ENCODE measurements around the gene PEPD.

Gene PEPD

DNA sequence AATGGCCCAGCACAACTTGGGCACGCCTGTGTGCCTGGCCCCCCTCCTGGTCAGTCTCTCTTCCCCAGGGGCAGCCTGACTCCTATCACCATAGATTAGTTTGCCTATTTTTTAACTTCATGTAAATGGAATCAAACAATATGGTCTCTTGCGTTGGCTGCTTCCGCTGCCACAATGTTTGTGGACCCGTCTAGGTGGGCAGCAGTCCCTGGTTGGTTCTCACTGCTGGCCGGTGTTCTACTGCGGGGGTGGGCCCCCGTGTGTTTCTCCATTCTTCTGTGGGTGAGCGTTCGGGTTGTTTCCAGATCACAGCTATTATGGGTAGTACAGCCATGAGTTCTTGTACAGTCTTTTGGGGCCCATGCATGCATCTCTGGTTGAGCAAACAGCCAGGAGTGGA, 100.8 kb downstream of the PEPD start:
- no peak for DNase-seq (ENCODE audit: low read depth)

DNA sequence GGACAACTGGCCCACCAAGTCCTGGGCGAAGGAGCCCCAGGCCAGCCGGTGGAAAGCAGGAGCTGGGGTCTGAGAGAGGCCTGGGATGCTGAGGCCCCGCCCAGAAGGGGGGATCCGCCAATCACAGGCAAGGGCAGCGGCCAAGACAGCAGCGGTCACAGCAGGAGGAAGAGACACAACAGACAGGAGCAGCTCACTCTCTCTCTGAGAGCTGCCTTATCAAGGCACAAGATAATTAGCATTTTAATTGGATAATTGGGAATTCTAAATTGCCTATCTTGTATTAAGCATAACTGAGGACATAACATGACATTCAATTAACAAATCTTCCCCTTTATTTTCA, 101.8 kb downstream of the PEPD start:
- DNase-seq (ENCODE audit: low read depth): no peak

DNA sequence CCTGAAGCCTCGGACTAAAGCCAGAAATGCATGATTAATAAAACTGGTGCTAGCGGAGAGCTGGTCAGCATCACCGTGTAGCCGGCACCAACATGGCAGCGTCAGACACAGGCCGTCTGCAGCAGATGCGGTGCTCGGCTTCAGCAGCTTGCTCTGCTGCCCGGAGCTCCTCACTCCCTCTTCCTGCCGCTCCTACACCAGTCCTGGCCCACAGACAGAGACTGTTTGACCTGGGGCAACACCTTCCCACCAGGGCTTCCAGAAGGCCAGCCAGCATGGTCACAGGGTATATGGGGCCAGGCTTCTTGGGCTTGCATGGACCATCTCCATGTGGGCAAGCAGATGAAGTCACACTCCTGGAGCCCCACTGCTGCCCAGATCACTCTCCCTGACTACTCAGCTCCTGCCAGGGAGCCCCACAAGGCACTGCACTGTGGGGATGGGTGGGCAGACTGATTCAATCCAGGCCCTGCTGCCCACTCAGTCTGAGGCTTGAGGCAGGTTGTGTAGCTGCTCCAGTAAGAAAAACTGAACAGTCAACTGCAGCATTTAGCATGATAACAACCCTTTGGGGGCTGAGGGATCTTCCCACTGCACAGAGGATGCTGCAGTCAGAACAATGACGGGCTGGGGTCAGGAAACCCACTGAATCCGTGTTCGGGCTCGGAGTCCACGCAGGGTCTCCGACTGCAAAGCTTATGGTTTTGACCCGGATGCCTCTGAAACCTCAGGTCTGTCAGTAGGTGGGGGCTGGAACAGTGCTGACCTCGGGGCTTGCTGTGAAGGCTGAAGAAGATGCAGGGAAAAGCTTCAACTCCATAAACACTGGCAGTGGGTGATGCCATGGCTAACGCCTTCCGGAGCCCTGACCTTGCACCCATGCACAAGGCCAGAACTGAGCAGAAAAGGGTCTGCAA, 102.5 kb downstream of the PEPD start:
- DNase-seq (ENCODE audit: low read depth): no peak

DNA sequence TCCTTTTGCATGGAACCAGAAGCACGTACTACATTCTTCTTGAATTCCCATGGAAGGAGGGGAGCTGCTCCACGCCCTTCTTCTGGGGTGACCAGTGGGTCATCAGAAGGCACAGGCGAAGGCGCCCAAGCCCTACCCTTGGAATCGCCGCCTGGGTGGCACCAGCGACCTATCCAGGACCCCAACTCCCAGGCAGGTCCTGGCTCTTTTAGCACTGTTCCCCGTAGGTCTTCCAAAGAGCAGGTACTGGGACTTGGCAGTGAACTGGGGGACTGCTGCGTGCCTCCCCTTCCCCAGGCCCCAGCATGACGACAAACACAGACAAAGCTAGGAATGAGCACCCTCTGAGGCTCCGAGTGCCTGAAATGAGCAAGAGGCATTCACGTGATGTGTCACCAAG, 103.1 kb downstream of the PEPD start:
- DNase-seq (ENCODE audit: low read depth): no peak

DNA sequence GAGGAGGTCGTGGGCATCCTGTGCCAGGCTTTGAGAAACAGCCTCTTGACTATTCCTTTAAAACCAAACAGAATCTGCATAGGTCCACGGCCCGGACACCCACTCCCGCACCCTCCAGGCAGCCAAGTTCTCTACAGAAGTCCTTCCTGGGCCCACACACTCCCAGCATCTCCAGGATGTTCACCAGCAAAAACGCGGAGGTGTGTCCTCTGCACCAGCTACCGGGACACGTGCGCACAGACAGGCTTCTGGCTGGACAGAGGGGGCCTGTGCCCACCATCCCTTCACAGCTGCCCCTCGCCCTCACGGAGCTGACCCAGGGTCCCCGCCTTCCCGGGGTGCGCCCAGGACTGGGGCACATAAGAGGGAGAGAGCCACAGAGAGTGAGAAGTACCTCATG, 103.8 kb downstream of the PEPD start:
- no peak for DNase-seq (ENCODE audit: low read depth)

DNA sequence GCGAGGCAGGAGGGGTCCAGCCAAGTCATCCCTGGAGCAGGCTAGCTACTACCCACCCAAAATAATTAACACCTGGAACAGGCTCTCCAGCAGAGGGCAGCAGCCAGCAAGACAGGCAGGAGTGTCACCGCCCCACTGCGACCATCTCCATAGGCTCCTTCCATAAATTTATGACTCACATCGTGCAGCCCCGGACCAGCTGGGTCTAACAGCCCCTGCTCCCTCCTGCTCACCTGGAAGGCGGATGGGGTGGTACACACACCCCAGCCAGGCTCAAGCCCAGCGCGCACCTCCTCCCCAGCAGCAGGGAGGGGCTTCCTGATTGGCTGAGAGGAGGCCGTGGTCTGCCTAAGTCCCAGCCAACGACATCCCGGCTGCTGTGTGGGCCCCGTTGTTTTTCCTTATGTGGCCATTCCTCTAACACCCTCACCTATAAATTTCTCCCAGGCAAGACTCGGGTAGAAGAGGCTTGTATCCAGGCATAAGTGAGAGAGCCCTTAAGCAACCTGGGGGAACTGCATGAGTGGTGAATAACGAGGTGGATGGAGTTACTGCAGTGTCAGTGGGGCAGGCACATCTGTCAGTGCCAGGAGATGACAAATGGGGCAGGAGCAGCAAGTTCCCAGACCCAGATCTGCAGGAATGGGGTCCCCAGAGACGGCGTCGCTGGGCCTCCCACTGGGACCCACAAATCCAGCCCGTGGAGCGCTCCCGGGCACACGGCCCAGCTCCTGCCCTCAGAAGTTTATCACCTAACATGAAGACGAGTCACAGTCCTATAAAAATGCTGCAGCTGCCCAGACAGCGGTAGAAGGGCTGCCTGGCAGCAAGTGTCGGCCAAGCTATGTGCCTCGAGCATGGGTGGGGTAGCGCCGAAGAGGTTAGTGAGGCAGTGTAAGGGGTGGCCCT, 105.0 kb downstream of the PEPD start:
- peak; percentile 37 for DNase-seq (ENCODE audit: low read depth)

DNA sequence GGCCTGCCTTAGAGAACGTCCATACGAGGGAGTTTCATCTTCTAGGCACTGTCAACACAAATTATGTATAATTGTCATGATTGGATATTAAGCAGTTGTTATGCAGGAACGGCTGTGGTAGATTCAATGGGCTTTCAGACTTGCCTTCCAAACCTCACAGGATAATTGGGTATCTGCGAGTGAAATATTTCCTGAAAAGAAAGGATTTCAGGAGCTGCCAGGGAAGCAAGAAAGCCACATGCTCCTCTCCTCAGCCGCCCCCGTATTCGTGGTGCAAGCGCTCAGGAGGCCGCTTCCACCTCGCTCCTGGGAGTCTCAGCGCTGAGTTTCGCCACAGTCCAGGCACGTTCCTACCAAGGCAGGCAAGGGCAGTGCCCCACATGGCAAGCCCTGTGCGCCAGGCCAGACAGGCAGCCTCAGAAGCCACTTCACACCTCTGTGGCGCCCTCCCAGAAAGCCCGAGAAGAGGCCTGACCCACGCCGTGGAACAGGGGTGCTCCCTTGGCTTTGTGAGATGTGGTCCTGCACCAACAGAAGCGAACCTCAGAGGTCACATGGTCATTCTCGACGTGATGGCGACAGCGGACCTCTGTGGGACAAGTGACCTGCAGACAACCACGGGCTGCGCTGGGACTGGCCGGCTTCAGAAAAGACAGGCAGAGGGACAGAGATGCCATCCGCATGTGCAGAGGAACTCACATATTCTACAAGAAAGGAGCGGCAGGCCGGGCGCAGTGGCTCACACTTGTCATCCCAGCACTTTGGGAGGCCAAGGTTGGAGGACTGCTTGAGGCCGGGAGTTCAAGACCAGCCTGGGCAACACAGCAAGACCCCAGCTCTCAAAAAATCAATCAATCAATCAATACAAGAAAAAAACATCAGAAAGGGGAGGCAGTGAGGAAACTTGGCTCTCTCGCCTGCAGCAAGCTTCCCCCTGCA, 106.7 kb downstream of the PEPD start:
- no peak for DNase-seq (ENCODE audit: low read depth)

DNA sequence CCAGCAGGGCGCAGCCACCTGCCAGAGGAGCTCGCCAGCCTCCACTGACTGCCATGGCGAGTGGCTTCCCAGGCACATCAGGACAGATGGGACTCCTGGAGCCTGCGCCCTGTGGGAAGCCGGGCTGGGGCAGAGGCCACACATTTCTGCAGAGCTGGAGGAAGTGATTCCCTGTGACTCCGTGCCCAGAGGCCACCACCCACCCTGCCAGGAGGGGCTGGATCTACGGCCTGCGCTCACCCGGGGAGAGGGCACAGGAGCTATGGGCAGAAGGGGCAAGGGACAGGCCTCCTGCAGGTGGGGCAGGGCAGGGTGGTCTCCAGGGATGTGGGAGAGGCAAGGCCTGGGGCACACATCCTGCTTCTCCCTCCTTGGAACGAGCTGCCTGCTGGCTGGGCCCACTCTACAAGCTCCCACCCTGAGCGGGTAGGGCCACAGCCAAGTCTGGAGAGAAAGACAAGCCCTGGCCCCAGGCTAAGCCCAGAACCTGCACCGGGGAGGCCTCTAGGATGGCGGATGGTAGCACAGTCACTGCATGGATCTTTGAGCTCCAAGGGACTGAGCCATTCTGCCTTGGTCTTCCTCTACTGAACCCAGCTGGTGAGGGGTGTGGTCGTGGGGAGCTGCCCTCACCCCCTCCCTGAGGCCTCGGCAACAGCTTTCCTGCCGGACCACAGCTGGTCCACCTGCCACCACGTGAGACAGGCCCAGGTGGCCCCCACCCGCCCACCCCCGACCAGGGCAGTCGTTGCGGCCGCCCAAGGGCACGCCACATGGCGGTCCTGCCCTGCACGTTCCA, 107.5 kb downstream of the PEPD start:
- DNase-seq (ENCODE audit: low read depth): no peak

DNA sequence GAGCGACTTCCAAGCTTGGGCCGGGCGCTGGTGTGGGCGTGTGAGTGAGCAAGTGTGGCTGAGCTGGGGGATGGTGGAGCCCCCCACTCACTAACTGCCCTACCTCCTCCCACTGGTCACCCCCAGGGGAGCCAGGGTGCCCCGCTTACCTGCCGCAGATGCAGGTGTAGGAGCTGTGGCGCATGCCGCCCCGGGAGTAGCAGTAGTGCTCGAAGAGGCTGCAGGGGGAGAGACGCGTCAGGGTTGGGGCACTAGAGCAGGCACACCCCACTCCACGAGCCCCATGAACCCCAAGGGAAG, 108.2 kb downstream of the PEPD start:
- no peak for DNase-seq (ENCODE audit: low read depth)

DNA sequence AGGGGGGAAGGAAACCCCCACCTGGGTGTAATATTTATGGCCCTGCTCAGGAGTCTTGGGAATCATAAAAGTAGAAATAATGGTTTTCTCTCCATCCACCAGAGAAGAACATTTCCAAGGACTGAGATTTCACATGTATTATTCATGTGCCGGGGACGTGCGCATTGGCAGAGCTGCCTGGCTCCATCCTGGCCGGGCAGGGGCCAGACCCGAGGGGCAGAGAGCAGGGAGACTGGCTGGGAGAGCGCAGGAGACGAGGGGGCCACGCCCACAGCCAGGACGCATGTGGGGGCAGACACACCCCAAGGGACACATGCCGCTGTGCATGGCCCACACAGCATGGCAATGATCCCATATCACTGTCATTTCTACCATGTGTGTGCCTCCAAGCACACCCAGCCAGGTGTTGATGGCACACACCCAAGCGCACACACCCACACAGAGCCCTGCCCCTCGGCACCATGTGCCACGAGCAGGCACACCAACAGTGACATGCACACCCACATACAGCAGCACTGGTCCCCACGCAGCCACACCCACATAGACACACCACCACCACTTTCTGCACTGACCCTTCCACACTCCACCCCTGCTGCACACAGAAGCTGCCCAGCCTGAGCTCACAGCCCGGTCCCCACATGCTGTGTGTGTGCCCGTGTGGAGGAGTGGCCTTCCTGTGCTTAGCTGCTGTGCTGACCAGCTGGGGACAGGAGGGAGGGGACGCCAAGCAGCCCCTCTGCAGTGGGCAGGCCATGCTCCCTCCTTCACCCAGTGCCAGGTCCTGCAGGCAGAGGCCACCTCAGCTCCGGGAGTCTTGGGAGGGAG, 108.8 kb downstream of the PEPD start:
- DNase-seq (ENCODE audit: low read depth): no peak

DNA sequence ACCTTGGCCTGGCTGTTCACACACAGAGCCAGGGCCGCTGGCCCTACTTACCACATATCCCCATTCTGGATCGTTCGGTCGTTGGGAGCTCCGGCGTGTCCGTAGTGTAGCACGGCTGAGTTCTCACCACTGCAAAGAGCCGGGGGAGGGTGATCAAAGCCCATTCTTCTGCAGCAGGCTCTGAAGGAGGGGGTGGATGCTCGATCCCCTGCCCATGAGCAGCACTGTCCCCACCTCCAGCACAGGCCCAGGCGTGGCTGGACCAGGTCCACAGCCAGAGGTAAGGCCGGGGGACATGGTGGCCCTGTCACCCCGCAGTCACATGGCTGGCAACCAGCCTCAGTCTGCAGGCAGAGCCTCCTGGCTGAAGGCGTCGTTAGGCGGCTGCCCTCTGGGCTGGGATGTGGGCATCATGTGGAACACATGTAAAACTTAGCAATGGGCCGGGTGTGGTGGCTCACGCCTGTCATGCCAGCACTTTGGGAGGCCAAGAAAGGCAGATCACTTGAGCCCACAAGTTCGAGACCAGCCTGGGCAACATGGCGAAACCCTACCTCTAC, 109.9 kb downstream of the PEPD start:
- no peak for DNase-seq (ENCODE audit: low read depth)

DNA sequence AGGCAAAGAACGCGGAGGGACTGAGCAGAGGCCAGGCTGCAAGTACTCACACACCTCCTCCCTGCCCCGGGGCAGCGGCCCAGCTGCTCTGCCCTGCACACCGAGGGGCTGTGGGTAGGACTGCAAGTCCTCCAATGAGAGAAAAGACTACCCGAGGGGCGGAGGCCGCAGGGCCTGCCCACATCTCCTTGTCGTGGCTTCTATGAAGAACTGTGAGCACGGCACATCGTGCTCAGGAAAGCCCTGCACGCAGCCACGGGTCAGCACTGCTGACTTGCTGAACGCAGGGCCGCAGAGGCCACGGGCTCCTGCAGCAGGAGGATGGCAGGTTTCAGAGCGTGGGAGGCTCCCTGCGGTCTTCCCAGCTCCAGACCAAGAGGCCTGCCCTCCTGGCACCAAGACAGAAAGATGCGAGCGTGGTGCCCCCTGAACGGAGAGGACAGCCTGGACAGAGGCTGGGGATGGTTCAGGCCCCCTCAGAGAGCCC, 110.6 kb downstream of the PEPD start:
- DNase-seq (ENCODE audit: low read depth): no peak

DNA sequence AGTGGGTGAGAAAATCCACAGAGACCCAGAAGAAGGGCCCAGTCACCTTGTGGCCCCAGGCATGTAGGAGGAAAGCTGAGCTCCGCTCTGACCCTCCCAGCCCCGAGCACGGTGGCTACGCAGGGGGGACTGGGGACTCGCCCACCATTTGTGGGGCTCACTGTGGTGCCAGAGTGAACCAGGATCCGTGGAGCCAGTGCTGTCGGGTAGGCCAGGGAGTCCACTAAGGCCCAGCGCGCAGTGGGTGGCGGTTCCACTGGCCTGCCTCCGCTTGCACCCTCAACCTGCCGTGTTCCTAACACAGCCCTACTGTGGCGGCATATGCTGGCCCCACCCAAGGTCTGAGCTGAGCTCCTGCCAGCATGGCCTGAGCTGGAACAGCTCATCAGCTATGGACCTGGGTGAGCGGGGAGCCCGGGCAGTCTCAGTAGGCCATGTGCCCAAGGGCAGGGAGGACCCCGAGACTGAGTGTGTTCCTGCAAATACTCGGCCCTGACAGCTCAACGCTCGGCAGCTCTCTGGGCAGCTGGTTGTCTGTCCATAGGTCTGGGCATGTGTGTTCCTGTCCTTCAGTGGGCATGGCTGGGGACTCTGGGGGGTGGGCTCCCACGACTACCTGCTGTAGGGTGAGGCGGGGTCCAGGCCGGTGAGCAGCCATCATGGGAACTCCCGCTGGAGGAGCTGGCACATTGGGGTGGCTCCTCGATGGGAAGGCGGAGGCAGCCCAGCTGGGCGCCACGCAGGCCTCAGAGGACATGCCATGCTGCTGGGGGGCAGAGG, 111.5 kb downstream of the PEPD start:
- no peak for DNase-seq (ENCODE audit: low read depth)

DNA sequence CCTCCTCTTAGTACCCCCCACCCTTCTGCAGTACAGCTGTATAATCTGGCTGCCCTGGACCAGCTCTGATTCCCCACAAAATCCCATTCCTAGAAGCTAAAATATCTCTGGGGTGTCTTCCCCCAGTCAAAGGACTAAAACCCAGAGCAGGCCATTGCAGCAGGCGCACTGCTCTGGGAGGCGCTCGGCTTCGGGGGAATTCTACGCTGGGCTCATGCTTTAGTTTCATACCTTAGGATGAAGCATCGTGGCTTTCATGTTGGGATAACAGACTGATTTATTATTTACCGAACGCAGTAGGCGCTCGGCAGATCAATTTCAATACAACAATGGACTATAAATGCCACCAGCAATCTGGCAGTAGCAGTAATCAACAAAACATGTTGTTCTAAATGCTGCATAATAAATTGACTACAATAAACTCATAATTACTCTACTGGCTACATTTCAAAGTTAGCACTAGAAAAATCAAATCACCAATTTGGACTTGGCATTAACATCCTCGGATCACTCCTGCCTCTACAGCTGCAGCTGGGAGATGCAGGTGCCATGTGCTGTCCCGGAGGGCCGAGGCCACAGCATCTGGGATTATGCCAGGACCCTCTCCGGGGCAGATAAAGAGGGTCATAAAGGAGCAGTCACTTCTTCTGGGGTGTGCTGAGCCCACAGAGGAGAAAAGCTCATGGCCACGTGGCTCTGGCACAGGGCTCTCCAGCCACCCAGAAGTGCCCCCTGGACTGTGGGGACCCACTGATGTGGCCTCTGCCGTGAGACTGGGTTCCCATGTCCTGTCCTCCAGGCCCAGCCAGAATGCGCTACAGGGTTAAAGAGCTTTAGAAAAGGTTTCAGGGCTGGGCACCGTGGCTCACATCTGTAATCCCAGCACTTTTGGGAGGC, 112.8 kb downstream of the PEPD start:
- DNase-seq (ENCODE audit: low read depth): no peak

DNA sequence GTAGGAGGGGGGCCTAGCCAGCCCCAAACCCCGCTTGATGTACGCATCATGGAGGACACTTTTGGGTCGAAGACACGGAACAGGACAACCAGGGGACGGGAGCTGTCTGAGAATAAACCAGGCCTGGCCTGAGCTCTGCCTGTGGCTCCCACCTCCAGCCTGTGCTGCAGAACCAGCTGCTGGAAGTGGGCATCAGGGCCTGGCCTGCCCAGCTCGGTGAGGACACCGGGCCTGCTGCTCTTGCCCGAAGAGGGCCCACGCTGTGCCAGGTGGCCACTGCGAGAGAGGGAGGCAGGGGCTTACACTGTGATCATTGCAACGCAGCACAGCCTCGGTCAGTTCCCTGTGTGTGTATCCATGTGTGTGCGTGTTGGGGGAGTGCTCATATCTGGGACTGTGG, 113.5 kb downstream of the PEPD start:
- DNase-seq (ENCODE audit: low read depth): no peak

DNA sequence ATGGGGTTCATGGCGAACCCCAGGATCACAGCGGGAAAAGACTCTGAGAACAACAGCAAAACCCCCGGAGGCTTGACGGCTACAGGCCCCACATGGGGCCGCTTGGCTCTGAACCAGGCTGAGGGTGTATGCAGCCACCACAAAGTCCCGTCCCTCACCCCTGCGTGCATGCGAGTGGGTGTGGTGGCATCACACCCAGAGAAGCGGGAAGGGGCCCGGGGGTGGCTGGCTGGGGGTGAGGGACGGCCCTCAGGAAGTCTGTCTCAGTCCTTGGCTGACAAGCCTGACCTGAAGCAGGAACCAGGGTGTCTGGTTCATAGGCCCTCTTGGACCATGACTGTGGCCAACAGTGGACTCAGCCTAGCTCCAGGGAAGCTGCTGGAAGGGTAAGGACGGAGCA, 113.9 kb downstream of the PEPD start:
- DNase-seq (ENCODE audit: low read depth): no peak

DNA sequence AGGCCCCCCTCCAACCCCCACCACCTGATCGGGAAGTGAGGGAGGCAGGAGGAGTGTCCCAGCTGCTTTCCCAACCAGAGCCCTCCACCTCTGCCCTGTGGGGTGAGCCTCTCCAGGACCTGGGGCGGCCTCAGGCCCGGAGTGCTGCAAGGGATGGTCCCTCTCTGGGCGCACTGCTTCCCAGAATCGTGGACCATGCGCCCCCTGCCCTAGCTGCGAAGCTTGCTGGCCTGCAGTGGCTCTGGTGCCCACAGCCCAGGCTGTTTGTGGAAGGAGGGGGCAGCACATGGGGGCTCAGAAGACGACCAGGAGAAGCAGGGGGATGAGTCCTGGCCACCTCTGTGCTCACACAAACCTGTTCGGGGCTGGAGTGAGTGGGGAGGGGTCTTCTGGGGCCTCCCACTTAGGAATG, 114.4 kb downstream of the PEPD start:
- DNase-seq (ENCODE audit: low read depth): no peak

DNA sequence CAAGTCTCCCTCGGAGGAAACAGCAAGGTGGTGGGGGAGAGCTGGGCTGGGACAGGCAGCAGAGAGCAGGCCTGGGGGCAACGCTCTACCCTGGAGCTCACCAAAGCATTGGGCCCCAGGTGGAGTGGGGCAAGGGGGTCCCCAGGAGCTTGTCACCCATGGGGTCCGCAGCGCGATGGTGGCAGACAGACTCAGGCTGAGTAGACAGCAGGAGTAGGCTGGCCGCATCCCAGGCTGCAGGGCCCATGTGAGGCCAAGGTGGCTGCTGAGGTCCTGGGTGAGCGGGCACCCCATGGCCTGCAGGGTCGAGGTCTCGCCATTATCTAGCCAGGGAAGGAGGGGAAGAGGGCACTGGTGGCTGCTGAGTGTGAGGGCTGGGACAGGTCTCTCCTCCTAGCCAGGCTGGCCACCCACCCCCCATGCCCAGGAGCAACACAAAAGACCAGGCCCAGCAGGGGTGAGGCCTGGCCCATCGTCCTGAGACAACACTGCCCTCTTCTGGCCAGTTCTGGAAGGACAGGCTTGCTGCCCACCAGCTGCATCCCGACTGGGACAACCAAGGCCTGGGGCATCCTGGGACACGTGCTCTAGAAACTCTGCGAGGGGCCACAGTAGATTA, 115.0 kb downstream of the PEPD start:
- peak; percentile 43 for DNase-seq (ENCODE audit: low read depth)

Data from stimulated activated CD8-positive, alpha-beta memory T cell treated with anti-CD3 and anti-CD28 coated beads, Interleukin-12 subunit alpha, Interleukin-12 subunit beta, amount 100 ng/mL, for 4 hours (primary cell).